HEK293 (cell line): ENCODE data around the gene NPW.

Experiments
- CTCF ChIA-PET: fragments of 350-600 bp; formaldehyde crosslinking; extraction: SDS; loops from one replicate; lab custom pipeline; 2021; ENCODE audit warnings: antibody characterized with exemption; lab: Yijun Ruan, JAX
- POLR2A ChIA-PET: fragments of 300-600 bp; formaldehyde crosslinking; extraction: SDS; loops from one replicate; lab custom pipeline; 2020; ENCODE audit warnings: antibody characterized with exemption, inconsistent platforms; lab: Yijun Ruan, JAX
- H3K27ac ChIP-seq: fragments of 200-500 bp; sonication (Bioruptor generic); 2 replicates; pipeline ENCODE4 v1.5.1; 2014; ENCODE audit warnings: low read depth, low read length, control low read depth, inconsistent platforms; ENCODE audit errors: extremely low read depth
- H3K36me3 ChIP-seq, 2 experiments: fragments of 200-500 bp in 1 of 2; sonication (Bioruptor generic) in 1 of 2; 1 replicate in 1 of 2; 2 replicates in 1 of 2; pipeline ENCODE4 v1.5.1; 2014 to 2017; ENCODE audit warnings: inconsistent platforms in 2 of 2, low read length in 2 of 2; ENCODE audit not compliant: control insufficient read depth in 2 of 2, insufficient read depth in 1 of 2
- H3K4me1 ChIP-seq: fragments of 200-500 bp; sonication (Bioruptor generic); 2 replicates; pipeline ENCODE4 v1.5.1; 2014; ENCODE audit warnings: mild to moderate bottlenecking, low read length, inconsistent platforms; ENCODE audit not compliant: control insufficient read depth, insufficient read depth
- H3K4me3 ChIP-seq: 2 replicates; pipeline ENCODE4 v1.5.1; 2011; ENCODE audit warnings: low read depth, mild to moderate bottlenecking, control low read depth, low read length, moderate library complexity
- H3K9me3 ChIP-seq: fragments of 200-500 bp; sonication (Bioruptor generic); 2 replicates; pipeline ENCODE4 v1.5.1; 2014; ENCODE audit warnings: low read depth, low read length, inconsistent platforms; ENCODE audit not compliant: control insufficient read depth, insufficient read depth
- KLF10 ChIP-seq: fragments of 450-650 bp; IDR thresholded peaks from 2 replicates; pipeline ENCODE4 v1.5.1; 2018; ENCODE audit warnings: missing biosample characterization, mild to moderate bottlenecking, missing genetic modification characterization
- KLF8 ChIP-seq: fragments of 450-650 bp; formaldehyde crosslinking; IDR thresholded peaks from 2 replicates; pipeline ENCODE4 v1.5.1; 2016; ENCODE audit warnings: missing biosample characterization, missing genetic modification characterization
- MYNN ChIP-seq: fragments of 450-650 bp; formaldehyde crosslinking; IDR thresholded peaks from 2 replicates; pipeline ENCODE4 v1.5.1; 2016; ENCODE audit warnings: missing biosample characterization, missing genetic modification characterization, borderline replicate concordance
- PRDM10 ChIP-seq: fragments of 450-650 bp; formaldehyde crosslinking; IDR thresholded peaks from 2 replicates; pipeline ENCODE4 v1.5.1; 2016; ENCODE audit warnings: missing biosample characterization, missing genetic modification characterization
- PRDM6 ChIP-seq: fragments of 450-650 bp; formaldehyde crosslinking; IDR thresholded peaks from 2 replicates; pipeline ENCODE4 v1.5.1; 2017; ENCODE audit warnings: missing biosample characterization, missing genetic modification characterization
- RBAK ChIP-seq: fragments of 450-650 bp; formaldehyde crosslinking; IDR thresholded peaks from 2 replicates; pipeline ENCODE4 v1.5.1; 2016; ENCODE audit warnings: missing biosample characterization, missing genetic modification characterization
- ZBTB44 ChIP-seq: fragments of 450-650 bp; IDR thresholded peaks from 2 replicates; pipeline ENCODE4 v1.5.1; 2018; ENCODE audit warnings: missing biosample characterization, mild to moderate bottlenecking, missing genetic modification characterization
- ZNF10 ChIP-seq: fragments of 450-650 bp; formaldehyde crosslinking; IDR thresholded peaks from 2 replicates; pipeline ENCODE4 v1.5.1; 2017; ENCODE audit warnings: missing biosample characterization, missing genetic modification characterization
- ZNF174 ChIP-seq: fragments of 450-650 bp; formaldehyde crosslinking; IDR thresholded peaks from 2 replicates; pipeline ENCODE4 v1.5.0; 2017; ENCODE audit warnings: missing biosample characterization, mild to moderate bottlenecking, missing genetic modification characterization
- ZNF391 ChIP-seq: fragments of 450-650 bp; formaldehyde crosslinking; IDR thresholded peaks from 2 replicates; pipeline ENCODE4 v1.5.1; 2016; ENCODE audit warnings: low read depth, missing biosample characterization, missing genetic modification characterization, borderline replicate concordance
- ZNF747 ChIP-seq: fragments of 450-650 bp; formaldehyde crosslinking; IDR thresholded peaks from 2 replicates; pipeline ENCODE4 v1.5.1; 2016; ENCODE audit warnings: missing biosample characterization, missing genetic modification characterization
- TF ChIP-seq, protein P1 (sequence below): fragments of 450-650 bp; formaldehyde crosslinking; IDR thresholded peaks from 2 replicates; pipeline ENCODE4 v1.5.1; 2016; ENCODE audit warnings: missing biosample characterization, missing genetic modification characterization

The NPW gene

DNA sequence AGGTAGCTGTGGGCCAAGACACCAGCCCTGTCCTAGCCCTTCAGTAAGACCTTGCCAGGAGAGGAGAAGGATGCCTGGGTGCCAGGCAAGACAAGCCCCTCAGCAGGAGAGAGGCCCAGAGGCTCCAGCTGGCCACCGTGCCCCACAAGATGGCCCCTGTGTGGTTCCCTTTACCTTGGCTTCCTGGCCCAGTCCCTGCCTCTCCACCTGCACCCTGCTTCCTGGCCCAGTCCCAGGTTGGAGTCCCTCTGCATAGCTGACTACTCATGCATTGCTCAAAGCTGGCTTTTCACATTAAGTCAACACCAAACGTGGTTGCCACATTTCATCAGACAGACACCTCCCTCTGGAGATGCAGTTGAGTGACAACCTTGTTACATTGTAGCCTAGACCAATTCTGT, 25.9 kb upstream of the NPW start:
- POLR2A ChIA-PET = interaction anchor here (0.8 to 1.7 kb wide), 4 partner anchors 10 to 162 kb away, joined by 3 to 6 read pairs (median 4); partner anchors contain the start of genes RPS2 and TRAF7
- H3K4me3 ChIP-seq = no peak overlapping the region
- no peaks in the 10 kb centered on the region for H3K9me3 ChIP-seq
- H3K36me3 ChIP-seq = peaks cover 0 to 22% of the 10 kb centered on the region in 2 experiments; a peak in 2 of 3 replicates
- H3K27ac ChIP-seq = no peak overlapping the region
- CTCF ChIA-PET = interaction anchor here (0.8 to 3.8 kb wide), 3 partner anchors 9 to 22 kb away, joined by 3 to 39 read pairs (median 3); no protein-coding TSS in a partner anchor
- peaks cover 3% of the 10 kb centered on the region for H3K4me1 ChIP-seq
- TF ChIP-seq ZNF391 (tag by site-specific recombination) (no peak), ZNF747 (tag by site-specific recombination) (no peak), MYNN (tag by site-specific recombination) (no peak), PRDM6 (tag by site-specific recombination) (no peak), PRDM10 (tag by site-specific recombination) (0 out of 2 replicates have a peak, but pooled peaks have one; percentile 6), ZBTB44 (peak; percentile 61; the same call in 1 of the 2 replicates), RBAK (no peak), KLF8 (tag by site-specific recombination) (peak; percentile 25; the same call in 1 of the 2 replicates), ZNF174 (no peak), KLF10 (no peak)

DNA sequence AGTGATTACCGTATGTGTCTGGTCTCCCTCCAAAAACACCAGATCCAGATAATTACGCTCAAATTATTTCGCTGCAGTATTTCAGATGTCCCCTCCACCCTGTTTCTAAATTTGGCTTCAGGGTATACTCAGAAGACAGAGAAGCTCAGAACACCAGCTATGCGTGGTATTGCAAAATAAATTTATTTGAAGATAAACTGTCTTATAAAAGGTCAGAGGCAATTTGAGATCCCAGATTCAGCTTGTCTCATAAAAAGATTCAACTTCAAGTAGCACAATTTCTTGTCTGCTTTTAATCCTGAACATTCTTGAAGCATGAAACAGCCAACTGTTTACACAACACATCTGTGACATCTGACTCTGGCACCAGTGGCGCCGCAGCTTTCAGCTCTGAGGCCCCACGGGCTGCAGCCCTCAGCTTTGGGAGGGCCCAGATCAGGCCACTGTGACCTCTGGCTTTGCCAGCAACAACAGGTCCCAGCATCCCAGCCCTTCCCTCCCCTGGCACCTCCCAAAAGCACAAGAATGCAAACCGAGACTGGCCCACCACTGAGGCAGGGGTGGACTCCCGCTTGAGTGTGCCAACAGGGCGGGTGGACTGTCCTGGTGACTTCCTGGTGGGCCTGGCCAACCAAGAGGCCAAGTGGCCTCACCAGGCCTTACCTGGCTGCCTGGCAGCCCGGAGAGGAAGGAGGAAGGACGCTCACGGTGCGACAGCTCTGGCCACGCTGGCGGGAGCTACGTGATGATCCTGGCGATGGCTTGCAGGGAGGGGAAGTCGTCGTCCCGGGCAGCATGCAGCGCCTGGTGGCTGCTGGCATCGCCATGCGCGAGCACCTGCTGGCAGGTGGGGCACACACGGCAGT, 21.9 kb upstream of the NPW start:
- Histone ChIP-seq H3K36me3 (peaks cover 0 to 62% of the 10 kb centered on the region in 2 experiments; a peak in 2 of 3 replicates), H3K4me1 (no peaks in the 10 kb centered on the region), H3K4me3 (no peak overlapping the region), H3K9me3 (no peaks in the 10 kb centered on the region), H3K27ac (no peak overlapping the region)
- ChIA-PET POLR2A (interaction anchor here (0.9 to 2.1 kb wide), 4 partner anchors 9 to 34 kb away, joined by 3 to 8 read pairs (median 3); partner anchors contain the start of genes RPS2 and TBL3), CTCF (interaction anchor here (0.7 kb wide), 1 partner anchor 15 kb away, joined by 3 read pairs; no protein-coding TSS in a partner anchor)
- TF ChIP-seq, protein P1, sequence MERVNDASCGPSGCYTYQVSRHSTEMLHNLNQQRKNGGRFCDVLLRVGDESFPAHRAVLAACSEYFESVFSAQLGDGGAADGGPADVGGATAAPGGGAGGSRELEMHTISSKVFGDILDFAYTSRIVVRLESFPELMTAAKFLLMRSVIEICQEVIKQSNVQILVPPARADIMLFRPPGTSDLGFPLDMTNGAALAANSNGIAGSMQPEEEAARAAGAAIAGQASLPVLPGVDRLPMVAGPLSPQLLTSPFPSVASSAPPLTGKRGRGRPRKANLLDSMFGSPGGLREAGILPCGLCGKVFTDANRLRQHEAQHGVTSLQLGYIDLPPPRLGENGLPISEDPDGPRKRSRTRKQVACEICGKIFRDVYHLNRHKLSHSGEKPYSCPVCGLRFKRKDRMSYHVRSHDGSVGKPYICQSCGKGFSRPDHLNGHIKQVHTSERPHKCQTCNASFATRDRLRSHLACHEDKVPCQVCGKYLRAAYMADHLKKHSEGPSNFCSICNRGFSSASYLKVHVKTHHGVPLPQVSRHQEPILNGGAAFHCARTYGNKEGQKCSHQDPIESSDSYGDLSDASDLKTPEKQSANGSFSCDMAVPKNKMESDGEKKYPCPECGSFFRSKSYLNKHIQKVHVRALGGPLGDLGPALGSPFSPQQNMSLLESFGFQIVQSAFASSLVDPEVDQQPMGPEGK (tag by site-specific recombination) = no peak
- TF ChIP-seq ZNF10 (tag by site-specific recombination) = 0 out of 2 replicates have a peak, but pooled peaks have one; percentile 27
